Caco-2 (cell line): ENCODE measurements around the gene TRIM54. TPM values are rescaled to one million over a fixed set of nuclear protein-coding genes. Genes with fewer than 3 reads are reported as not detected.

Experiments
- BruUV-seq: library from RNA; stranded (reverse); fragments of 400-500 nt; replicated peaks from 2 replicates; lab custom pipeline; 2021; lab: Mats Ljungman, UMichigan
- CTCF ChIA-PET: fragments of 300-600 bp; sonication (Branson Sonifier 250); formaldehyde crosslinking; loops from one replicate; lab custom pipeline; 2022; ENCODE audit warnings: antibody characterized with exemption; lab: Charles Lee
- POLR2A ChIA-PET: fragments of 300-600 bp; sonication (Branson Sonifier 250); formaldehyde crosslinking; loops from one replicate; lab custom pipeline; 2022; ENCODE audit warnings: antibody characterized with exemption; lab: Charles Lee
- DNase-seq, 2 experiments: peaks; one replicate each; pipeline versions ENCODE4 v3.0.0 to v3.0.0-alpha.2; 2020 to 2022
- H3K27me3 ChIP-seq: replicated peaks from 2 replicates; pipeline ENCODE4 v1.6.0; 2011; ENCODE audit warnings: low read length; ENCODE audit not compliant: control insufficient read depth, insufficient read depth
- H3K36me3 ChIP-seq: 2 replicates; pipeline ENCODE4 v1.5.1; 2011; ENCODE audit warnings: low read length; ENCODE audit not compliant: control insufficient read depth, insufficient read depth
- H3K4me1 ChIP-seq: fragments of 250-450 bp; sonication (Bioruptor Pico); 2 replicates; pipeline ENCODE4 v1.5.1; 2020; ENCODE audit warnings: mild to moderate bottlenecking
- H3K4me3 ChIP-seq: 2 replicates; pipeline ENCODE4 v1.5.1; 2011; ENCODE audit warnings: low read depth, mild to moderate bottlenecking, control low read depth, low read length
- H3K9me3 ChIP-seq: fragments of 250-450 bp; sonication (Bioruptor Pico); 2 replicates; pipeline ENCODE4 v1.5.1; 2020; ENCODE audit warnings: mild to moderate bottlenecking, moderate library complexity
- H3K27ac Mint-ChIP-seq: one replicate; pipeline ENCODE4 v1.8.0; 2022; ENCODE audit warnings: mixed read lengths; ENCODE audit not compliant: unreplicated experiment
- H3K27me3 Mint-ChIP-seq: one replicate; pipeline ENCODE4 v1.8.0; 2022; ENCODE audit warnings: mixed read lengths; ENCODE audit not compliant: insufficient read depth, unreplicated experiment
- H3K36me3 Mint-ChIP-seq: one replicate; pipeline ENCODE4 v1.8.0; 2022; ENCODE audit warnings: mild to moderate bottlenecking, mixed read lengths; ENCODE audit not compliant: insufficient read depth, unreplicated experiment
- H3K4me1 Mint-ChIP-seq: one replicate; pipeline ENCODE4 v1.8.0; 2022; ENCODE audit warnings: low read depth, mixed read lengths; ENCODE audit not compliant: unreplicated experiment
- H3K4me3 Mint-ChIP-seq: one replicate; pipeline ENCODE4 v1.8.0; 2022; ENCODE audit warnings: mild to moderate bottlenecking, moderate library complexity, mixed read lengths; ENCODE audit not compliant: unreplicated experiment
- H3K9me3 Mint-ChIP-seq: one replicate; pipeline ENCODE4 v1.8.0; 2022; ENCODE audit warnings: mixed read lengths; ENCODE audit not compliant: unreplicated experiment
- intact Hi-C: fragments of 100-400 bp; cut with micrococcal nuclease; formaldehyde crosslinking; loops from one replicate; pipeline ENCODE4 v1.10.0; 2022; ENCODE audit not compliant: unreplicated experiment
- total RNA-seq: library from RNA; stranded (reverse); gene quantifications from 2 replicates; pipeline ENCODE4 v1.2.3, GENCODE V29; 2022
- TF ChIP-seq, protein P1 (sequence below), 2 experiments: fragments of 200-600 bp in 1 of 2; IDR thresholded peaks; 1 replicate in 1 of 2; 2 replicates in 1 of 2; pipeline versions ENCODE4 v1.5.1 to v1.8.0; 2011 to 2022; ENCODE audit warnings: antibody characterized with exemption in 1 of 2, control low read depth in 1 of 2, inconsistent platforms in 1 of 2, low read depth in 1 of 2, low read length in 1 of 2, mild to moderate bottlenecking in 1 of 2, moderate library complexity in 1 of 2; ENCODE audit not compliant: insufficient read depth in 1 of 2, severe bottlenecking in 1 of 2, unreplicated experiment in 1 of 2

The TRIM54 gene
- total RNA-seq, 1 experiment from 2014 or later = 0.25 TPM

GRCh38 chr2:27303093-27304025, 21.1 kb downstream of the TRIM54 start:
- no peaks in the 10 kb centered on the region for H3K27me3 ChIP-seq
- no peaks in the 10 kb centered on the region for H3K9me3 ChIP-seq
- Mint-ChIP-seq H3K27me3 (peaks cover 3% of the 10 kb centered on the region), H3K9me3 (no peaks in the 10 kb centered on the region), H3K4me1 (peaks cover 12% of the 10 kb centered on the region), H3K27ac (peak overlapping the region; percentile 55), H3K36me3 (no peaks in the 10 kb centered on the region), H3K4me3 (peak overlapping the region; percentile 40)
- BruUV-seq = no TSS peak
- H3K4me3 ChIP-seq = no peak overlapping the region
- POLR2A ChIA-PET = interaction anchor here (0.9 kb wide), 1 partner anchor 10 kb away, joined by 4 read pairs; no protein-coding TSS in a partner anchor
- CTCF ChIA-PET = interaction anchor here (0.6 to 2.3 kb wide), 20 partner anchors 9 to 1425 kb away, joined by 3 to 41 read pairs (median 5); partner anchors contain the start of genes ASXL2, SLC30A3 and TRIM54
- intact Hi-C loops = loop anchor here (1.0 kb wide), 4 partner anchors 23 to 205 kb away; no protein-coding TSS in a partner anchor
- TF ChIP-seq, protein P1, sequence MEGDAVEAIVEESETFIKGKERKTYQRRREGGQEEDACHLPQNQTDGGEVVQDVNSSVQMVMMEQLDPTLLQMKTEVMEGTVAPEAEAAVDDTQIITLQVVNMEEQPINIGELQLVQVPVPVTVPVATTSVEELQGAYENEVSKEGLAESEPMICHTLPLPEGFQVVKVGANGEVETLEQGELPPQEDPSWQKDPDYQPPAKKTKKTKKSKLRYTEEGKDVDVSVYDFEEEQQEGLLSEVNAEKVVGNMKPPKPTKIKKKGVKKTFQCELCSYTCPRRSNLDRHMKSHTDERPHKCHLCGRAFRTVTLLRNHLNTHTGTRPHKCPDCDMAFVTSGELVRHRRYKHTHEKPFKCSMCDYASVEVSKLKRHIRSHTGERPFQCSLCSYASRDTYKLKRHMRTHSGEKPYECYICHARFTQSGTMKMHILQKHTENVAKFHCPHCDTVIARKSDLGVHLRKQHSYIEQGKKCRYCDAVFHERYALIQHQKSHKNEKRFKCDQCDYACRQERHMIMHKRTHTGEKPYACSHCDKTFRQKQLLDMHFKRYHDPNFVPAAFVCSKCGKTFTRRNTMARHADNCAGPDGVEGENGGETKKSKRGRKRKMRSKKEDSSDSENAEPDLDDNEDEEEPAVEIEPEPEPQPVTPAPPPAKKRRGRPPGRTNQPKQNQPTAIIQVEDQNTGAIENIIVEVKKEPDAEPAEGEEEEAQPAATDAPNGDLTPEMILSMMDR (IDR thresholded peaks at IDR 0.05; ENCODE audit: insufficient read depth in 1 of 2, low read depth in 1 of 2, low read length in 1 of 2, severe bottlenecking in 1 of 2, unreplicated experiment in 1 of 2) = peak; percentile 90 to 92
- DNase-seq = peak; percentile 67 to 70
- H3K4me1 ChIP-seq = peaks cover 6% of the 10 kb centered on the region; the same call in 1 of the 2 replicates
- H3K36me3 ChIP-seq = no peaks in the 10 kb centered on the region

DNA sequence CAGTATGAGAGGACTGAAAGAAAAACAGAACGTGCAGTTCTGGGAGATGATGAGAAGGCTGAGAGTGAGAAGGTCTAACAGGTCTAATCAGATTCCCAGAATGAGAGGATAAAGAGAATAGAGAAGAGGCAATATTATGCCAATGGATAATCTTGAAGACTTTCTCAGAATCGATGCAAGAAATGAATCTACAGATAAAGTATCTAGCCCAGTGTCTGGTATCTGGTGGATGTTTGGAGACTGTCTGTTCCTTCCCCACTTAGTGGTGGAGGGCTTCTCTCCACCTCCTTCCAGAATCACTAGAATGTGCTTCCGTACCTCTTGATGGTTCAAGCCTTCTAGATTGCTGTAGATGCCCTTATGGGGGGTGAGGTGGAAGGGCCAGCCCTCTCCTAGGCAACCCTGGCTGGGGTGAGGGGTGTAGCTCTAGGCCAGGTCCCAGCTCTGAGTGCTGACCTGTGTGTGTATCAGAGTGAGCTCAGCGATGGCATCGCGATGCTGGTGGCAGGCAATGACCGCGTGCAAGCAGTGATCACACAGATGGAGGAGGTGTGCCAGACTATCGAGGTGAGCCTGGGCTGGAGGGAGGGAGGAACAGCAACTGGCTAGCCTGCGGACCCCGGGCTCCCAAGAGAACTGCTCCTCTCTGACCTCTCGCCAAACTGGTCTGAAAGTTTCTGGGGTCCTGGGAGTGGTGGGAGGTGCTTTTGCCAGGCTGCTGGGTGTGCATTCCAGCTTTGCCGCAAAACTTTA, 22.4 kb downstream of the TRIM54 start:
- H3K4me3 Mint-ChIP-seq = no peak overlapping the region
- TF ChIP-seq, protein P1 (IDR thresholded peaks at IDR 0.05; ENCODE audit: insufficient read depth in 1 of 2, low read depth in 1 of 2, low read length in 1 of 2, severe bottlenecking in 1 of 2, unreplicated experiment in 1 of 2) = no peak
- POLR2A ChIA-PET = no interaction called here
- CTCF ChIA-PET = no interaction called here
- no peaks in the 10 kb centered on the region for H3K36me3 ChIP-seq
- H3K4me1 ChIP-seq = peaks cover 6% of the 10 kb centered on the region; the same call in 1 of the 2 replicates
- no peak for DNase-seq
- H3K27ac Mint-ChIP-seq = no peak overlapping the region
- no peaks in the 10 kb centered on the region for H3K4me1 Mint-ChIP-seq
- H3K27me3 Mint-ChIP-seq = peaks cover 3% of the 10 kb centered on the region
- no peaks in the 10 kb centered on the region for H3K27me3 ChIP-seq
- intact Hi-C loops = no loop called here
- no TSS peak for BruUV-seq
- no peaks in the 10 kb centered on the region for H3K9me3 ChIP-seq
- H3K4me3 ChIP-seq = no peak overlapping the region
- H3K9me3 Mint-ChIP-seq = no peaks in the 10 kb centered on the region
- H3K36me3 Mint-ChIP-seq = peaks cover 3% of the 10 kb centered on the region

DNA sequence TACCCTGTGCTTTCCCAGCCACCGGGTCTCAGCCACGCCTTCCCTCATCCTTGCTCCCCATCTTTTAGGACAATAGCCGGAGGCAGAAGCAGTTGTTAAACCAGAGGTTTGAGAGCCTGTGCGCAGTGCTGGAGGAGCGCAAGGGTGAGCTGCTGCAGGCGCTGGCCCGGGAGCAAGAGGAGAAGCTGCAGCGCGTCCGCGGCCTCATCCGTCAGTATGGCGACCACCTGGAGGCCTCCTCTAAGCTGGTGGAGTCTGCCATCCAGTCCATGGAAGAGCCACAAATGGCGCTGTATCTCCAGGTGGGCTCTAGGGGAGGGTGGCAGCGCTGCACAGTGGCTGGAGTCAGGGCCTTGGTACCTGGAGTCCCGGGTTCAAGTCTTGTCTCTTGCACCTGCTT, 23.3 kb downstream of the TRIM54 start:
- TF ChIP-seq, protein P1 (IDR thresholded peaks at IDR 0.05; ENCODE audit: insufficient read depth in 1 of 2, low read depth in 1 of 2, low read length in 1 of 2, severe bottlenecking in 1 of 2, unreplicated experiment in 1 of 2) = no peak
- no peak for DNase-seq
- Mint-ChIP-seq H3K36me3 (peaks cover 7% of the 10 kb centered on the region), H3K27me3 (peaks cover 3% of the 10 kb centered on the region), H3K9me3 (no peaks in the 10 kb centered on the region), H3K27ac (no peak overlapping the region), H3K4me1 (no peaks in the 10 kb centered on the region), H3K4me3 (no peak overlapping the region)
- H3K9me3 ChIP-seq = no peaks in the 10 kb centered on the region
- no TSS peak for BruUV-seq
- POLR2A ChIA-PET = no interaction called here
- H3K4me3 ChIP-seq = no peak overlapping the region
- H3K4me1 ChIP-seq = peaks cover 6% of the 10 kb centered on the region; the same call in 1 of the 2 replicates
- intact Hi-C loops = no loop called here
- CTCF ChIA-PET = no interaction called here
- H3K36me3 ChIP-seq = no peaks in the 10 kb centered on the region
- H3K27me3 ChIP-seq = no peaks in the 10 kb centered on the region
